ENCODE measurements around the gene FAM177B.

Gene FAM177B

GRCh38 chr1:222736972-222737371 is at the start of gene FAM177B:
TSS of gene FAM177B (plus strand) at chr1:222737202. CDS start at chr1:222746546, 9,344 bp downstream.
- Mint-ChIP-seq H3K9me3 (no peaks in the 10 kb centered on the region), H3K4me3 (no peak within 1 kb of the TSS), H3K4me1 (peaks cover 20 to 31% of the 10 kb centered on the region in 2 donors), H3K36me3 (peaks cover 16 to 21% of the 10 kb centered on the region in 2 donors), H3K27ac (no peak within 1 kb of the TSS), H3K27me3 (no peaks in the 10 kb centered on the region)
- ATAC-seq (replicated peaks) (no peak), DNase-seq (no peak)

GRCh38 chr1:222691016-222691415 is 46.0 kb upstream of the FAM177B start:
- peaks cover 8 to 14% of the 10 kb centered on the region in 2 donors for H3K36me3 Mint-ChIP-seq
- DNase-seq (no peak), ATAC-seq (replicated peaks) (no peak)
- no peaks in the 10 kb centered on the region for H3K27me3 Mint-ChIP-seq
- peaks cover 13 to 24% of the 10 kb centered on the region in 2 donors for H3K4me1 Mint-ChIP-seq
- no peak overlapping the region for H3K4me3 Mint-ChIP-seq
- no peaks in the 10 kb centered on the region for H3K9me3 Mint-ChIP-seq
- no peak overlapping the region for H3K27ac Mint-ChIP-seq

- Mint-ChIP-seq H3K9me3 (no peaks in the 10 kb centered on the region), H3K4me3 (peak overlapping the region; percentile 32 to 36), H3K4me1 (peaks cover 16 to 30% of the 10 kb centered on the region in 2 donors), H3K27me3 (no peaks in the 10 kb centered on the region), H3K27ac (peak overlapping the region; percentile 90), H3K36me3 (peaks cover 9% of the 10 kb centered on the region in 2 donors)
- ATAC-seq (replicated peaks) (peak; percentile 64 to 65), DNase-seq (no peak)
Observed at GRCh38 chr1:222694927-222695326, 42.1 kb upstream of the FAM177B start.

- no peaks in the 10 kb centered on the region for H3K9me3 Mint-ChIP-seq
- peaks cover 14 to 24% of the 10 kb centered on the region in 2 donors for H3K4me1 Mint-ChIP-seq
- no peak overlapping the region for H3K27ac Mint-ChIP-seq
- no peak overlapping the region for H3K4me3 Mint-ChIP-seq
- DNase-seq (no peak), ATAC-seq (replicated peaks) (no peak)
- H3K27me3 Mint-ChIP-seq = no peaks in the 10 kb centered on the region
- peaks cover 10 to 14% of the 10 kb centered on the region in 2 donors for H3K36me3 Mint-ChIP-seq
Observed at GRCh38 chr1:222696741-222697140, 40.3 kb upstream of the FAM177B start.

- Mint-ChIP-seq H3K36me3 (peaks cover 9 to 14% of the 10 kb centered on the region in 2 donors), H3K27me3 (no peaks in the 10 kb centered on the region), H3K4me3 (no peak overlapping the region), H3K4me1 (peaks cover 14 to 24% of the 10 kb centered on the region in 2 donors), H3K9me3 (no peaks in the 10 kb centered on the region), H3K27ac (peak overlapping the region; percentile 56)
- DNase-seq (no peak), ATAC-seq (replicated peaks) (no peak)
Observed at GRCh38 chr1:222697203-222697602, 39.8 kb upstream of the FAM177B start.

- Mint-ChIP-seq H3K9me3 (no peaks in the 10 kb centered on the region), H3K27ac (no peak overlapping the region), H3K36me3 (peaks cover 8 to 16% of the 10 kb centered on the region in 2 donors), H3K27me3 (no peaks in the 10 kb centered on the region), H3K4me3 (no peak overlapping the region), H3K4me1 (peaks cover 14 to 24% of the 10 kb centered on the region in 2 donors)
- ATAC-seq (replicated peaks) (no peak), DNase-seq (no peak)
Observed at GRCh38 chr1:222697826-222698225, 39.2 kb upstream of the FAM177B start.

GRCh38 chr1:222702210-222702609 is 34.8 kb upstream of the FAM177B start:
- ATAC-seq (replicated peaks) = no peak
- H3K36me3 Mint-ChIP-seq = peaks cover 25 to 35% of the 10 kb centered on the region in 2 donors
- H3K4me1 Mint-ChIP-seq = peaks cover 12 to 35% of the 10 kb centered on the region in 2 donors

GRCh38 chr1:222704260-222704659 is 32.7 kb upstream of the FAM177B start:
- ATAC-seq (replicated peaks) = no peak
- Mint-ChIP-seq H3K4me1 (peaks cover 9 to 51% of the 10 kb centered on the region in 2 donors), H3K4me3 (no peak overlapping the region), H3K9me3 (peaks cover 4 to 5% of the 10 kb centered on the region in 2 donors), H3K27ac (peak overlapping the region; percentile 15), H3K27me3 (no peaks in the 10 kb centered on the region), H3K36me3 (peaks cover 32 to 36% of the 10 kb centered on the region in 2 donors)
- no peak for DNase-seq

More at GRCh38 chr1:222702210-222702609, 34.8 kb upstream of the FAM177B start:
- DNase-seq = no peak
- H3K9me3 Mint-ChIP-seq = peaks cover 4 to 5% of the 10 kb centered on the region in 2 donors
- no peaks in the 10 kb centered on the region for H3K27me3 Mint-ChIP-seq
- peak overlapping the region; percentile 37 for H3K27ac Mint-ChIP-seq
- no peak overlapping the region for H3K4me3 Mint-ChIP-seq

GRCh38 chr1:222706815-222707214 is 30.2 kb upstream of the FAM177B start:
- H3K27ac Mint-ChIP-seq = no peak overlapping the region
- H3K9me3 Mint-ChIP-seq = peaks cover 4 to 5% of the 10 kb centered on the region in 2 donors
- peaks cover 29 to 42% of the 10 kb centered on the region in 2 donors for H3K36me3 Mint-ChIP-seq
- no peaks in the 10 kb centered on the region for H3K27me3 Mint-ChIP-seq
- peaks cover 15 to 66% of the 10 kb centered on the region in 2 donors for H3K4me1 Mint-ChIP-seq
- no peak for DNase-seq
- ATAC-seq (replicated peaks) = no peak
- no peak overlapping the region for H3K4me3 Mint-ChIP-seq

GRCh38 chr1:222709700-222710153 is 27.3 kb upstream of the FAM177B start:
- Mint-ChIP-seq H3K9me3 (no peaks in the 10 kb centered on the region), H3K36me3 (peaks cover 23 to 38% of the 10 kb centered on the region in 2 donors), H3K4me3 (no peak overlapping the region), H3K27ac (no peak overlapping the region), H3K27me3 (no peaks in the 10 kb centered on the region), H3K4me1 (peaks cover 12 to 67% of the 10 kb centered on the region in 2 donors)
- DNase-seq (no peak), ATAC-seq (replicated peaks) (no peak)

GRCh38 chr1:222711319-222712252 is 25.4 kb upstream of the FAM177B start:
- peak overlapping the region; percentile 96 to 97 for H3K4me3 Mint-ChIP-seq
- peaks cover 8 to 51% of the 10 kb centered on the region in 2 donors for H3K4me1 Mint-ChIP-seq
- H3K27me3 Mint-ChIP-seq = no peaks in the 10 kb centered on the region
- peak overlapping the region; percentile 96 for H3K27ac Mint-ChIP-seq
- DNase-seq = peak; percentile 35
- no peaks in the 10 kb centered on the region for H3K9me3 Mint-ChIP-seq
- H3K36me3 Mint-ChIP-seq = peaks cover 14 to 35% of the 10 kb centered on the region in 2 donors
- ATAC-seq (replicated peaks) = peak; percentile 41 to 43

- H3K4me1 Mint-ChIP-seq = peaks cover 8 to 48% of the 10 kb centered on the region in 2 donors
- no peaks in the 10 kb centered on the region for H3K9me3 Mint-ChIP-seq
- H3K36me3 Mint-ChIP-seq = peaks cover 15 to 38% of the 10 kb centered on the region in 2 donors
- H3K27me3 Mint-ChIP-seq = no peaks in the 10 kb centered on the region
- peak within 1 kb of the TSS; percentile 96 to 97 for H3K4me3 Mint-ChIP-seq
- peak; percentile 81 to 84 for ATAC-seq (replicated peaks)
- H3K27ac Mint-ChIP-seq = peak within 1 kb of the TSS; percentile 100
- peak; percentile 92 for DNase-seq
Observed at GRCh38 chr1:222712253-222713090, 24.5 kb upstream of the FAM177B start, which contains the start of the genes AIDA and BROX. TSS of gene AIDA (minus strand) at chr1:222712491. CDS start at chr1:222712317, 174 bp downstream. TSS of gene BROX (plus strand) at chr1:222712564. CDS start at chr1:222715700, 3,136 bp downstream.

GRCh38 chr1:222713091-222713961 is 23.7 kb upstream of the FAM177B start:
- Mint-ChIP-seq H3K36me3 (peaks cover 19 to 37% of the 10 kb centered on the region in 2 donors), H3K9me3 (no peaks in the 10 kb centered on the region), H3K4me3 (peak overlapping the region; percentile 96 to 97), H3K27me3 (no peaks in the 10 kb centered on the region), H3K27ac (peak overlapping the region; percentile 100), H3K4me1 (peaks cover 12 to 44% of the 10 kb centered on the region in 2 donors)
- ATAC-seq (replicated peaks) = peak; percentile 78 to 81
- peak; percentile 93 for DNase-seq

All from stimulated activated naive B cell treated with anti-CD40 and anti-IgM and Interleukin-4, amounts not matched to agents 10 μg/mL and 1 μg/mL and 100 μg/mL, for 72 hours (primary cell).